GM19099 (cell line): ENCODE results near the gene FDXACB1.

Experiments used
- POLR2A ChIP-seq: IDR thresholded peaks from 3 replicates; pipeline ENCODE4 v1.6.1; 2011; ENCODE audit warnings: low read depth; ENCODE audit not compliant: insufficient read length; ENCODE audit errors: extremely low read depth

Gene FDXACB1

GRCh38 chr11:111836162-111836561 is 42.8 kb downstream of the FDXACB1 start:
- TF ChIP-seq POLR2A: no peak

GRCh38 chr11:111835665-111836064 is 43.3 kb downstream of the FDXACB1 start:
- no peak for TF ChIP-seq POLR2A

- no peak for TF ChIP-seq POLR2A
Observed at GRCh38 chr11:111834432-111835163, 44.4 kb downstream of the FDXACB1 start.

- no peak for TF ChIP-seq POLR2A
Observed at GRCh38 chr11:111833524-111833923, 45.4 kb downstream of the FDXACB1 start.

GRCh38 chr11:111829185-111829968 is 49.6 kb downstream of the FDXACB1 start:
- TF ChIP-seq POLR2A: no peak

GRCh38 chr11:111826322-111826950 is 52.5 kb downstream of the FDXACB1 start:
- no peak for TF ChIP-seq POLR2A
